ENCODE results near the gene CFAP20DC. TPM values are rescaled to one million over a fixed set of nuclear protein-coding genes. Genes with fewer than 3 reads are reported as not detected.

The CFAP20DC gene
- total RNA-seq, 2 experiments from 2014 or later = 1.0 to 1.8 TPM

GRCh38 chr3:58722561-58722960, 327.3 kb downstream of the CFAP20DC start:
- Histone ChIP-seq H3K9me2 (ENCODE audit: insufficient read depth, low read length) (no peaks in the 10 kb centered on the region), H3K4me1 (ENCODE audit: insufficient read depth, low read length, poor library complexity, severe bottlenecking) (no peaks in the 10 kb centered on the region), H4K20me1 (ENCODE audit: insufficient read depth, low read length) (no peaks in the 10 kb centered on the region), H2AFZ (ENCODE audit: low read length) (no peak overlapping the region), H3K79me2 (ENCODE audit: insufficient read depth, low read depth, low read length) (no peaks in the 10 kb centered on the region), H3K9me3 (ENCODE audit: low read length) (no peaks in the 10 kb centered on the region), H3K4me2 (ENCODE audit: low read length) (no peak overlapping the region), H3K36me3 (ENCODE audit: insufficient read depth, low read length) (no peaks in the 10 kb centered on the region), H3K27ac (ENCODE audit: low read depth, low read length, poor library complexity, severe bottlenecking) (no peak overlapping the region), H3K4me3 (ENCODE audit: low read depth, low read length, poor library complexity, severe bottlenecking) (no peak overlapping the region)
- BruUV-seq (replicated peaks) = no TSS peak
- CTCF ChIA-PET (ENCODE audit: unreplicated experiment) = no interaction called here
- intact Hi-C loops (cut with micrococcal nuclease; ENCODE audit: unreplicated experiment) = no loop called here
- no peak for TF ChIP-seq EZH2phosphoT487 (IDR thresholded peaks at IDR 0.05; ENCODE audit: borderline replicate concordance, low read depth, low read length)
- no peak for TF ChIP-seq CTCF (conservative IDR thresholded peaks at IDR 0.05; ENCODE audit: low read length)
- POLR2A ChIA-PET = no interaction called here
- no peak for DNase-seq (ENCODE audit: low spot score)

DNA sequence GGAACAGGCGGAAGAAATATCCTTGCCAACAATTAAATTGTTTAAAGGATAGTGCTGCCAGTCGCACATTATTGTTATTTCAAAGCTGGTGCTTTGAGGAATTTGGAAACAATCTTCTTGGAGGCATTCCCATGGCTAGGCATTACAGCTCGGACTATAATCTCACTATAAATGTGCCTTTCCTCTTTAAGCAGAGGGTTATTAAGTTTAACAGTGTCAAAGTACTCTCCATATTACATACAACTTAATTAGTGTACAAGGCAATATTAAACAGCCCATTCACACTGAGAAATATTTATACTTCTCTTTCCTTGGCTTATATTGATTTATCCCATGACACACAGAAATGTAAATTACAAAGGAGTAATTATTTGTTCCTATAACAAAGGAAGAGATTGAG, 329.3 kb downstream of the CFAP20DC start:
- H3K9me3 ChIP-seq (ENCODE audit: low read length) = no peaks in the 10 kb centered on the region
- no peaks in the 10 kb centered on the region for H3K36me3 ChIP-seq (ENCODE audit: insufficient read depth, low read length)
- no peak for TF ChIP-seq EZH2phosphoT487 (IDR thresholded peaks at IDR 0.05; ENCODE audit: borderline replicate concordance, low read depth, low read length)
- TF ChIP-seq CTCF (conservative IDR thresholded peaks at IDR 0.05; ENCODE audit: low read length) = no peak
- no peak overlapping the region for H3K4me3 ChIP-seq (ENCODE audit: low read depth, low read length, poor library complexity, severe bottlenecking)
- no TSS peak for BruUV-seq (replicated peaks)
- DNase-seq (ENCODE audit: low spot score) = no peak
- H4K20me1 ChIP-seq (ENCODE audit: insufficient read depth, low read length) = no peaks in the 10 kb centered on the region
- H3K4me1 ChIP-seq (ENCODE audit: insufficient read depth, low read length, poor library complexity, severe bottlenecking) = no peaks in the 10 kb centered on the region
- POLR2A ChIA-PET = no interaction called here
- H3K9me2 ChIP-seq (ENCODE audit: insufficient read depth, low read length) = no peaks in the 10 kb centered on the region
- H3K4me2 ChIP-seq (ENCODE audit: low read length) = no peak overlapping the region
- H3K79me2 ChIP-seq (ENCODE audit: insufficient read depth, low read depth, low read length) = no peaks in the 10 kb centered on the region
- no peak overlapping the region for H2AFZ ChIP-seq (ENCODE audit: low read length)
- intact Hi-C loops (cut with micrococcal nuclease; ENCODE audit: unreplicated experiment) = no loop called here
- CTCF ChIA-PET (ENCODE audit: unreplicated experiment) = no interaction called here
- no peak overlapping the region for H3K27ac ChIP-seq (ENCODE audit: low read depth, low read length, poor library complexity, severe bottlenecking)

- Histone ChIP-seq H4K20me1 (ENCODE audit: insufficient read depth, low read length) (no peaks in the 10 kb centered on the region), H3K9me2 (ENCODE audit: insufficient read depth, low read length) (no peaks in the 10 kb centered on the region), H3K4me3 (ENCODE audit: low read depth, low read length, poor library complexity, severe bottlenecking) (no peak overlapping the region), H3K27ac (ENCODE audit: low read depth, low read length, poor library complexity, severe bottlenecking) (no peak overlapping the region), H3K4me1 (ENCODE audit: insufficient read depth, low read length, poor library complexity, severe bottlenecking) (no peaks in the 10 kb centered on the region), H3K4me2 (ENCODE audit: low read length) (no peak overlapping the region), H3K9me3 (ENCODE audit: low read length) (no peaks in the 10 kb centered on the region), H2AFZ (ENCODE audit: low read length) (no peak overlapping the region), H3K79me2 (ENCODE audit: insufficient read depth, low read depth, low read length) (no peaks in the 10 kb centered on the region), H3K36me3 (ENCODE audit: insufficient read depth, low read length) (no peaks in the 10 kb centered on the region)
- ChIA-PET CTCF (ENCODE audit: unreplicated experiment) (no interaction called here), POLR2A (no interaction called here)
- intact Hi-C loops (cut with micrococcal nuclease; ENCODE audit: unreplicated experiment) = no loop called here
- TF ChIP-seq CTCF (conservative IDR thresholded peaks at IDR 0.05; ENCODE audit: low read length) (no peak), EZH2phosphoT487 (IDR thresholded peaks at IDR 0.05; ENCODE audit: borderline replicate concordance, low read depth, low read length) (no peak)
- no peak for DNase-seq (ENCODE audit: low spot score)
- no TSS peak for BruUV-seq (replicated peaks)
Observed at GRCh38 chr3:58719684-58720083, 330.1 kb downstream of the CFAP20DC start.
